ENCODE measurements around the gene CBLN3. TPM values are rescaled to one million over a fixed set of nuclear protein-coding genes. Genes with fewer than 3 reads are reported as not detected.

Gene CBLN3
- total RNA-seq, 4 donors from 2014 or later: 1.7 to 3.4 (median 2.3) TPM

DNA sequence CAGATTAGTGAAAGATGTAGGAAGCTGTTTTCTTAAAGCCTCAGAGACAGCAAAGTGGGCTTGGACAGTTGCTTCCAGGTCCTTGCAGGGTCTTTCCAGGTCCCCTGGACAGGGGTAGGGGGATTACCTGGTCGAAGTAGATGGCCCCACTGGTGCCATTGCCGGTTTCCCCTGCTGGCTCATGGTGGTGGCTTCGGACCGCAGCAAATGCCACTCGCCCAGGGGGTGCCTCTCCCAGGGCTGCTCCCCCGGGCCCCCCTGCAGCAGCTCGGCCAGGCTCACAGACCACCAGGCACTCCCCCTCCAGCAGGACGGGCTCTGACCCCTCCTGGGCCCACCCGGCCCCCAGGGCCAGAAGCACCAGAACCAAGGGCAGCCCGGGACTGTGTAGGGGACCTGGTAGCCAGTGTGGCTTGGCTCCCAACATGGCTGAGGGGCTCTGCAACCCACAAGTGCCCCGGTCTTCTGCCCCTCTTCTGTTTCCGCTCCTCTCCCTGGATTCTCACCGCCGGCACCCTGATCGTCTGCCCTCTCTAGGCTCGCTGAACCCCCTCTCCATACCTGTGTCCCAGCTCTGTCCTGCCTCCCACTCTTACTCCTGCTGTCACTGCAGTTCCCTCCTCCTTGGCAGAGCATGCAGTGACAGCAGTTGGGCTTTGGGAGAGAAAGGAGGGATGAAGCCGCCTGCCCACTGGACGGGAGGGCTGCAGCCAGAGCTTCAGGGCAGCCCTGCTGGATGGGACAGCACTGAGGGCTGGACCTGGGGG, 657 bp downstream of the CBLN3 start:
- 84 to 87% methylated on average over 12 to 15 of the region's 18 CpGs for WGBS, 2 donors
- H3K4me1 ChIP-seq: peaks cover 28 to 29% of the 10 kb centered on the region in 2 donors
- H3K27me3 ChIP-seq: no peaks in the 10 kb centered on the region
- H3K4me3 ChIP-seq (replicated peaks in 1 of 3): peak overlapping the region in 1 of 3 donors; percentile 86
- intact Hi-C loops (cut with DNase I): no loop called here
- TF ChIP-seq CTCF (IDR thresholded peaks at IDR 0.05) (no peak), POLR2A (IDR thresholded peaks at IDR 0.05) (no peak)
- H3K9me3 ChIP-seq: no peaks in the 10 kb centered on the region
- H3K27ac ChIP-seq: peak overlapping the region; percentile 81 to 95 (median 91)
- peaks cover 15 to 16% of the 10 kb centered on the region in 2 donors for H3K36me3 ChIP-seq
- DNase-seq: no peak

DNA sequence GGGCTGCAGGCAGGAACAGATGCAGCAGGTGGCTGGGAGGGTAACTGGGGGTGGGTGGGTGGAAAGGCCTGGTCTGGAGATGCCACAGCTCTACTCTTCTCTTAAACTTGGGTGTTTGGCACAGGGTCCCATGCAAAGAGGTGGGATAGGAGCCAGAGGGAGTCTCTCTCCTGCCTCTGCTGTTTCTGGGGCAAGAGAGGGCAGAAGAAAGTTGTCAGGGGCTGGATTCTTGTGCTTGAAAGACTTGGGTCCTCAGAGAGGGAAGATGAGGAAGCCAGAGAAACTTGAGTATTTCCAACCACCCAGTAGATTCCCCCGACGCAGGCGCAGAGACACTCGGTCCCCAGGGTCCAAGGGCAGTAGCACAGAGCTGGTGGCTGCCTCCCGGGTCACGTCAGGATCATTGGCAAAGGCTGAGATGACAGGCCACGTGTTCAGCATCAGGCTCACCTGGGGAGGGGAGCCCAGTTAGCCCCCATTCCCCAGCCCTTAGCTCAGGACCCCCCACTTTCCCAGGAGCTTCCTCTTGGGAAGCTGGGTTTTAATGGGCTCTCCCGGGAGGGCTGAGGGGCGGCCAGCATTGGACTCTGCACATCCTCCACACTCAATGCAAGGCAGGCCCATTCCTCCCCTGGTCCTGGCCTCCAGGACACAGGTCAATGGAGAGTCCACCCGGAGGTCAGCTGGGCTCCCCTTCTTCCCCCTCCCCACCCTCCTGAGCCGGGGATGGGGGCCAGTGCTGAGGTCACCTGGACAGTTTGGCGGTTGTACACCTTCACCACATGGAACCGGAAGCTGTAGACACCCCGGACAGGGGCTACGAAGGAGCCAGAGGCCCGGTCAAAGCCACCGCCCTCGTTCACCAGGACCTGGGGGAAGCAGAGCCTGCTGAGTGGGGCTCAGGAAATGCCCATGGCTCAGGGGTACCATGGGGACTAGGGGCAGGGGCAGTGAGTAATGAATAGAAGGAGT, 1.6 kb downstream of the CBLN3 start:
- intact Hi-C loops (cut with DNase I): no loop called here
- H3K27me3 ChIP-seq: no peaks in the 10 kb centered on the region
- TF ChIP-seq POLR2A (IDR thresholded peaks at IDR 0.05): no peak
- TF ChIP-seq CTCF (IDR thresholded peaks at IDR 0.05): no peak
- H3K4me1 ChIP-seq: peaks cover 28 to 29% of the 10 kb centered on the region in 2 donors
- DNase-seq: no peak
- no peak overlapping the region for H3K27ac ChIP-seq
- no peak overlapping the region for H3K4me3 ChIP-seq (replicated peaks in 1 of 3)
- peaks cover 6 to 9% of the 10 kb centered on the region in 2 donors for H3K36me3 ChIP-seq
- no peaks in the 10 kb centered on the region for H3K9me3 ChIP-seq
- 93 to 96% methylated on average over 10 to 18 of the region's 18 CpGs for WGBS, 2 donors

- Histone ChIP-seq H3K4me1 (peaks cover 24% of the 10 kb centered on the region in 2 donors), H3K27me3 (no peaks in the 10 kb centered on the region), H3K36me3 (peaks cover 0 to under 1% of the 10 kb centered on the region in 2 donors), H3K9me3 (no peaks in the 10 kb centered on the region), H3K27ac (no peak overlapping the region), H3K4me3 (replicated peaks in 1 of 3) (no peak overlapping the region)
- intact Hi-C loops (cut with DNase I): no loop called here
- no peak for DNase-seq
- TF ChIP-seq CTCF (IDR thresholded peaks at IDR 0.05) (no peak), POLR2A (IDR thresholded peaks at IDR 0.05) (no peak)
- WGBS, 2 donors: 73 to 78% methylated on average over 2 to 8 of the region's 8 CpGs
Observed at GRCh38 chr14:24426912-24427536, 2.4 kb downstream of the CBLN3 start.

- H3K9me3 ChIP-seq: no peaks in the 10 kb centered on the region
- TF ChIP-seq CTCF (IDR thresholded peaks at IDR 0.05) (no peak), POLR2A (IDR thresholded peaks at IDR 0.05) (no peak)
- peaks cover 17 to 19% of the 10 kb centered on the region in 2 donors for H3K4me1 ChIP-seq
- no peak for DNase-seq
- 91 to 93% methylated on average over 2 of the region's 2 CpGs for WGBS, 2 donors
- H3K27me3 ChIP-seq: no peaks in the 10 kb centered on the region
- H3K36me3 ChIP-seq: no peaks in the 10 kb centered on the region
- H3K4me3 ChIP-seq (replicated peaks in 1 of 3): no peak overlapping the region
- no peak overlapping the region for H3K27ac ChIP-seq
- intact Hi-C loops (cut with DNase I): no loop called here
Observed at GRCh38 chr14:24426150-24426911, 3.1 kb downstream of the CBLN3 start.
